Measurements from ENCODE around the gene SERAC1. TPM values are rescaled to one million over a fixed set of nuclear protein-coding genes. Genes with fewer than 3 reads are reported as not detected.
"Not testable (repeated sequence)": the region's sequence is repeated elsewhere in the genome, so short reads cannot be mapped to it uniquely, and the experiment has no call there.

Gene SERAC1
- total RNA-seq, 3 donors from 2014 or later (not counting 1 experiment from before 2014, with no cell fraction given): 2.1 to 3.0 (median 2.3) TPM

- WGBS (ENCODE audit: insufficient coverage): 92% methylated on average over 3 of the region's 3 CpGs
Measured at GRCh38 chr6:158170656-158171081, 2.6 kb upstream of the SERAC1 start.

GRCh38 chr6:158169634-158170033 lies 1.6 kb upstream of the SERAC1 start:
- H3K36me3 ChIP-seq (ENCODE audit: control insufficient read depth, insufficient read depth, low read length); H3K27ac Mint-ChIP-seq; ATAC-seq; H3K36me3 Mint-ChIP-seq; H3K27me3 ChIP-seq (ENCODE audit: control insufficient read depth, insufficient read depth, low read length); H3K4me3 Mint-ChIP-seq; H3K9me3 ChIP-seq (ENCODE audit: control insufficient read depth, insufficient read depth, low read length); H3K27ac ChIP-seq (ENCODE audit: low read length); H3K9me3 Mint-ChIP-seq; H3K27me3 Mint-ChIP-seq (ENCODE audit: low read depth in 2 of 2); H3K4me3 ChIP-seq (ENCODE audit: low read length); DNase-seq: not testable (repeated sequence)
- peaks cover 14% of the 10 kb centered on the region for H3K4me1 ChIP-seq (ENCODE audit: control insufficient read depth, insufficient read depth, low read length)
- intact Hi-C loops (cut with micrococcal nuclease): loop anchor here (5.0 kb wide), 1 partner anchor 683 kb away; no protein-coding TSS in a partner anchor
- H3K4me1 Mint-ChIP-seq: peaks cover 10 to 13% of the 10 kb centered on the region in 2 donors
- WGBS (ENCODE audit: insufficient coverage): 98% methylated on average over 4 of the region's 6 CpGs

More at GRCh38 chr6:158170656-158171081, 2.6 kb upstream of the SERAC1 start:
- H3K4me1 ChIP-seq (ENCODE audit: control insufficient read depth, insufficient read depth, low read length): peaks cover 14% of the 10 kb centered on the region
- no peaks in the 10 kb centered on the region for H3K36me3 ChIP-seq (ENCODE audit: control insufficient read depth, insufficient read depth, low read length)
- no peaks in the 10 kb centered on the region for H3K36me3 Mint-ChIP-seq
- H3K27me3 Mint-ChIP-seq (ENCODE audit: low read depth in 2 of 2): peaks cover 0 to 3% of the 10 kb centered on the region in 2 donors
- no peak overlapping the region for H3K4me3 ChIP-seq (ENCODE audit: low read length)
- H3K27ac Mint-ChIP-seq: no peak overlapping the region
- no peak for ATAC-seq
- TF ChIP-seq CTCF (IDR thresholded peaks at IDR 0.05): no peak
- no peak for DNase-seq
- H3K4me1 Mint-ChIP-seq: peaks cover 10 to 13% of the 10 kb centered on the region in 2 donors
- no peaks in the 10 kb centered on the region for H3K9me3 ChIP-seq (ENCODE audit: control insufficient read depth, insufficient read depth, low read length)
- no peak overlapping the region for H3K4me3 Mint-ChIP-seq
- H3K9me3 Mint-ChIP-seq: no peaks in the 10 kb centered on the region
- no peak overlapping the region for H3K27ac ChIP-seq (ENCODE audit: low read length)
- H3K27me3 ChIP-seq (ENCODE audit: control insufficient read depth, insufficient read depth, low read length): no peaks in the 10 kb centered on the region
- intact Hi-C loops (cut with micrococcal nuclease): no loop called here

GRCh38 chr6:158165919-158166416 lies 2.1 kb downstream of the SERAC1 start:
- no CpG with 5 or more reads among the region's 1 CpG for WGBS (ENCODE audit: insufficient coverage)
- H3K27ac Mint-ChIP-seq: no peak overlapping the region
- H3K4me1 Mint-ChIP-seq: peaks cover 10 to 13% of the 10 kb centered on the region in 2 donors
- no peaks in the 10 kb centered on the region for H3K9me3 Mint-ChIP-seq
- no peak overlapping the region for H3K4me3 Mint-ChIP-seq
- Histone ChIP-seq H3K36me3 (ENCODE audit: control insufficient read depth, insufficient read depth, low read length) (no peaks in the 10 kb centered on the region), H3K27ac (ENCODE audit: low read length) (no peak overlapping the region), H3K27me3 (ENCODE audit: control insufficient read depth, insufficient read depth, low read length) (no peaks in the 10 kb centered on the region), H3K9me3 (ENCODE audit: control insufficient read depth, insufficient read depth, low read length) (no peaks in the 10 kb centered on the region), H3K4me1 (ENCODE audit: control insufficient read depth, insufficient read depth, low read length) (peaks cover 14% of the 10 kb centered on the region), H3K4me3 (ENCODE audit: low read length) (no peak overlapping the region)
- DNase-seq (no peak), ATAC-seq (no peak)
- intact Hi-C loops (cut with micrococcal nuclease): loop anchor here (5.0 kb wide), 1 partner anchor 686 kb away; no protein-coding TSS in a partner anchor
- H3K36me3 Mint-ChIP-seq: no peaks in the 10 kb centered on the region
- no peak for TF ChIP-seq CTCF (IDR thresholded peaks at IDR 0.05)
- peaks cover 0 to 3% of the 10 kb centered on the region in 2 donors for H3K27me3 Mint-ChIP-seq (ENCODE audit: low read depth in 2 of 2)

GRCh38 chr6:158164579-158165170 lies 3.4 kb downstream of the SERAC1 start:
- Mint-ChIP-seq H3K27ac (no peak overlapping the region), H3K4me3 (no peak overlapping the region), H3K4me1 (peaks cover 10 to 13% of the 10 kb centered on the region in 2 donors), H3K9me3 (no peaks in the 10 kb centered on the region), H3K36me3 (no peaks in the 10 kb centered on the region), H3K27me3 (ENCODE audit: low read depth in 2 of 2) (peaks cover 0 to 3% of the 10 kb centered on the region in 2 donors)
- Histone ChIP-seq H3K4me1 (ENCODE audit: control insufficient read depth, insufficient read depth, low read length) (peaks cover 14% of the 10 kb centered on the region), H3K36me3 (ENCODE audit: control insufficient read depth, insufficient read depth, low read length) (no peaks in the 10 kb centered on the region), H3K9me3 (ENCODE audit: control insufficient read depth, insufficient read depth, low read length) (no peaks in the 10 kb centered on the region), H3K27me3 (ENCODE audit: control insufficient read depth, insufficient read depth, low read length) (no peaks in the 10 kb centered on the region), H3K27ac (ENCODE audit: low read length) (no peak overlapping the region), H3K4me3 (ENCODE audit: low read length) (no peak overlapping the region)
- no peak for ATAC-seq
- no peak for DNase-seq
- intact Hi-C loops (cut with micrococcal nuclease): loop anchor here (5.0 kb wide), 1 partner anchor 688 kb away; no protein-coding TSS in a partner anchor
- WGBS (ENCODE audit: insufficient coverage): 97% methylated on average over 2 of the region's 3 CpGs
- no peak for TF ChIP-seq CTCF (IDR thresholded peaks at IDR 0.05)
